ENCODE data around the gene GMPS. TPM values are rescaled to one million over a fixed set of nuclear protein-coding genes. Genes with fewer than 3 reads are reported as not detected.

The GMPS gene
- total and polyA plus RNA-seq, 2 experiments from 2014 or later, result 49.0 to 65.1 TPM

- H3K4me2 ChIP-seq (ENCODE audit: unreplicated experiment), result no peak overlapping the region
- H3K9me3 ChIP-seq (ENCODE audit: low read depth), result no peaks in the 10 kb centered on the region
- no peaks in the 10 kb centered on the region for H3K36me3 ChIP-seq (ENCODE audit: low read depth)
- H3F3A ChIP-seq (ENCODE audit: insufficient read depth), result peaks cover 10% of the 10 kb centered on the region
- in situ Hi-C loops (cut with MboI), result no loop called here
- peaks cover 22% of the 10 kb centered on the region for H3K4me1 ChIP-seq (ENCODE audit: insufficient read depth)
- H3K4me3 ChIP-seq, result no peak overlapping the region
- TF ChIP-seq EZH2phosphoT487 (IDR thresholded peaks at IDR 0.05; ENCODE audit: insufficient read depth, low read depth), result no peak
- no peak for TF ChIP-seq EZH2 (IDR thresholded peaks at IDR 0.05; ENCODE audit: insufficient read depth, poor library complexity, severe bottlenecking)
- no peak for DNase-seq
- H3K27ac ChIP-seq, result no peak overlapping the region
- no peak overlapping the region for H3K9ac ChIP-seq
- H3K9me2 ChIP-seq (ENCODE audit: insufficient read depth), result no peaks in the 10 kb centered on the region
- no peak overlapping the region for H2AFZ ChIP-seq
- H3K79me2 ChIP-seq (ENCODE audit: insufficient read depth), result peaks cover 100% of the 10 kb centered on the region
- WGBS, 2 experiments (ENCODE audit: low coverage in 1 of 2, low lambda C conversion rate in 2 of 2, missing lambda C conversion rate in 2 of 2), result 94 to 97% methylated on average over 1 of the region's 1 CpG
- H4K20me1 ChIP-seq (ENCODE audit: insufficient read depth), result 0 out of 2 replicates have a peak, but pooled peaks cover 6% of the 10 kb centered on the region
- H3K27me3 ChIP-seq (replicated peaks; ENCODE audit: insufficient read depth), result no peaks in the 10 kb centered on the region
These were observed 16.5 kb downstream of the GMPS start for GRCh38 chr3:155886915-155887314.

GRCh38 chr3:155889212-155889611 lies 18.8 kb downstream of the GMPS start:
- TF ChIP-seq EZH2 (IDR thresholded peaks at IDR 0.05; ENCODE audit: insufficient read depth, poor library complexity, severe bottlenecking) (no peak), EZH2phosphoT487 (IDR thresholded peaks at IDR 0.05; ENCODE audit: insufficient read depth, low read depth) (no peak)
- 97 to 99% methylated on average over 5 of the region's 5 CpGs for WGBS, 2 experiments (ENCODE audit: low coverage in 1 of 2, low lambda C conversion rate in 2 of 2, missing lambda C conversion rate in 2 of 2)
- in situ Hi-C loops (cut with MboI), result no loop called here
- H3F3A ChIP-seq (ENCODE audit: insufficient read depth), result peaks cover 10% of the 10 kb centered on the region
- peaks cover 22% of the 10 kb centered on the region for H3K4me1 ChIP-seq (ENCODE audit: insufficient read depth)
- no peak overlapping the region for H3K9ac ChIP-seq
- H3K4me2 ChIP-seq (ENCODE audit: unreplicated experiment), result no peak overlapping the region
- 0 out of 2 replicates have a peak, but pooled peaks cover 4% of the 10 kb centered on the region for H4K20me1 ChIP-seq (ENCODE audit: insufficient read depth)
- H3K27ac ChIP-seq, result no peak overlapping the region
- peaks cover 100% of the 10 kb centered on the region for H3K79me2 ChIP-seq (ENCODE audit: insufficient read depth)
- no peak for DNase-seq
- no peaks in the 10 kb centered on the region for H3K9me2 ChIP-seq (ENCODE audit: insufficient read depth)
- no peak overlapping the region for H3K4me3 ChIP-seq
- no peaks in the 10 kb centered on the region for H3K27me3 ChIP-seq (replicated peaks; ENCODE audit: insufficient read depth)
- no peak overlapping the region for H2AFZ ChIP-seq
- H3K9me3 ChIP-seq (ENCODE audit: low read depth), result no peaks in the 10 kb centered on the region
- H3K36me3 ChIP-seq (ENCODE audit: low read depth), result peaks cover 7% of the 10 kb centered on the region

GRCh38 chr3:155889952-155890351 lies 19.5 kb downstream of the GMPS start:
- TF ChIP-seq EZH2phosphoT487 (IDR thresholded peaks at IDR 0.05; ENCODE audit: insufficient read depth, low read depth), result no peak
- no peak for TF ChIP-seq EZH2 (IDR thresholded peaks at IDR 0.05; ENCODE audit: insufficient read depth, poor library complexity, severe bottlenecking)
- H3K4me2 ChIP-seq (ENCODE audit: unreplicated experiment), result peak overlapping the region; percentile 59
- WGBS, 2 experiments (ENCODE audit: low coverage in 1 of 2, low lambda C conversion rate in 2 of 2, missing lambda C conversion rate in 2 of 2), result 54 to 55% methylated on average over 1 of the region's 1 CpG

GRCh38 chr3:155890671-155891190 lies 20.3 kb downstream of the GMPS start:
- Histone ChIP-seq H3K27me3 (replicated peaks; ENCODE audit: insufficient read depth) (no peaks in the 10 kb centered on the region), H3K9me3 (ENCODE audit: low read depth) (no peaks in the 10 kb centered on the region), H3K9me2 (ENCODE audit: insufficient read depth) (no peaks in the 10 kb centered on the region), H3K4me2 (ENCODE audit: unreplicated experiment) (peak overlapping the region; percentile 59), H3K4me1 (ENCODE audit: insufficient read depth) (peaks cover 22% of the 10 kb centered on the region), H3K27ac (peak overlapping the region; percentile 49), H3K9ac (peak overlapping the region; percentile 10; the same call in 1 of the 2 replicates), H3K79me2 (ENCODE audit: insufficient read depth) (peaks cover 100% of the 10 kb centered on the region), H3F3A (ENCODE audit: insufficient read depth) (peaks cover 10% of the 10 kb centered on the region), H3K4me3 (0 out of 2 replicates have a peak overlapping the region, but pooled peaks have one; percentile 2), H3K36me3 (ENCODE audit: low read depth) (peaks cover 21% of the 10 kb centered on the region), H2AFZ (peak overlapping the region; percentile 5; the same call in 1 of the 2 replicates), H4K20me1 (ENCODE audit: insufficient read depth) (no peaks in the 10 kb centered on the region)
- in situ Hi-C loops (cut with MboI), result no loop called here
- 3 to 7% methylated on average over 2 of the region's 2 CpGs for WGBS, 2 experiments (ENCODE audit: low coverage in 1 of 2, low lambda C conversion rate in 2 of 2, missing lambda C conversion rate in 2 of 2)
- DNase-seq, result peak; percentile 61
- no peak for TF ChIP-seq EZH2 (IDR thresholded peaks at IDR 0.05; ENCODE audit: insufficient read depth, poor library complexity, severe bottlenecking)
- TF ChIP-seq EZH2phosphoT487 (IDR thresholded peaks at IDR 0.05; ENCODE audit: insufficient read depth, low read depth), result no peak

More at GRCh38 chr3:155889952-155890351, 19.5 kb downstream of the GMPS start:
- no peak for DNase-seq
- Histone ChIP-seq H2AFZ (no peak overlapping the region), H3K36me3 (ENCODE audit: low read depth) (peaks cover 14% of the 10 kb centered on the region), H3F3A (ENCODE audit: insufficient read depth) (peaks cover 10% of the 10 kb centered on the region), H3K27ac (peak overlapping the region; percentile 49), H3K9ac (peak overlapping the region; percentile 10; the same call in 1 of the 2 replicates), H3K9me2 (ENCODE audit: insufficient read depth) (no peaks in the 10 kb centered on the region), H3K4me1 (ENCODE audit: insufficient read depth) (peaks cover 22% of the 10 kb centered on the region), H3K79me2 (ENCODE audit: insufficient read depth) (peaks cover 100% of the 10 kb centered on the region), H3K4me3 (no peak overlapping the region), H4K20me1 (ENCODE audit: insufficient read depth) (no peaks in the 10 kb centered on the region), H3K9me3 (ENCODE audit: low read depth) (no peaks in the 10 kb centered on the region), H3K27me3 (replicated peaks; ENCODE audit: insufficient read depth) (no peaks in the 10 kb centered on the region)
- in situ Hi-C loops (cut with MboI), result no loop called here

All from GM23248 (cell line).